DND-41 (cell line): ENCODE results near the gene OR51I2.

Experiments used
- CTCF ChIP-seq: IDR thresholded peaks from 2 replicates; pipeline ENCODE4 v1.5.1; 2012; ENCODE audit warnings: borderline replicate concordance, low read length, moderate library complexity, mild to moderate bottlenecking; ENCODE audit not compliant: poor library complexity, severe bottlenecking; ENCODE audit errors: extremely low read depth
- EZH2 ChIP-seq: IDR thresholded peaks from 3 replicates; pipeline ENCODE4 v1.6.1; 2012; ENCODE audit warnings: borderline replicate concordance, low read depth, mild to moderate bottlenecking, moderate library complexity, low read length, inconsistent platforms; ENCODE audit not compliant: severe bottlenecking

DNA sequence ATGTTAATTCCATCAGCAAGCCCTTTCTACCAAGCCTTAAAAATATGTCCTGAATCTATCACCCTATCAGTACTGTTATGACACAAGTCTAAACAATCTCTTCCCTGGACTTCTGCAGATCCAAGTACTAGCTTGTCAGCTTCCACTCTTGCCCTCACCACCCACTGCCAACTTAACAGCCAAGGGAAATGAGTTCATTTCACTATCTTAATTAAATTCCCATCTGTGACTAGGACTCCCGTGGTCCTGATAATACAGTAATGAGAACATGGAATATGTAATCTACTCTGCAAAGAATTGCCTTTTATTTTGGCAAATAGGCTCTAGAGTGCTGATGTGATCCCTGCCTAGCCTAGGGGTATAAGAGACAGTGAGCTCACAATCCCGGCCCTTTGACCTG lies 50.5 kb downstream of the OR51I2 start:
- TF ChIP-seq CTCF (no peak), EZH2 (no peak)
